ENCODE data around the gene CHTOP.

CHTOP gene

DNA sequence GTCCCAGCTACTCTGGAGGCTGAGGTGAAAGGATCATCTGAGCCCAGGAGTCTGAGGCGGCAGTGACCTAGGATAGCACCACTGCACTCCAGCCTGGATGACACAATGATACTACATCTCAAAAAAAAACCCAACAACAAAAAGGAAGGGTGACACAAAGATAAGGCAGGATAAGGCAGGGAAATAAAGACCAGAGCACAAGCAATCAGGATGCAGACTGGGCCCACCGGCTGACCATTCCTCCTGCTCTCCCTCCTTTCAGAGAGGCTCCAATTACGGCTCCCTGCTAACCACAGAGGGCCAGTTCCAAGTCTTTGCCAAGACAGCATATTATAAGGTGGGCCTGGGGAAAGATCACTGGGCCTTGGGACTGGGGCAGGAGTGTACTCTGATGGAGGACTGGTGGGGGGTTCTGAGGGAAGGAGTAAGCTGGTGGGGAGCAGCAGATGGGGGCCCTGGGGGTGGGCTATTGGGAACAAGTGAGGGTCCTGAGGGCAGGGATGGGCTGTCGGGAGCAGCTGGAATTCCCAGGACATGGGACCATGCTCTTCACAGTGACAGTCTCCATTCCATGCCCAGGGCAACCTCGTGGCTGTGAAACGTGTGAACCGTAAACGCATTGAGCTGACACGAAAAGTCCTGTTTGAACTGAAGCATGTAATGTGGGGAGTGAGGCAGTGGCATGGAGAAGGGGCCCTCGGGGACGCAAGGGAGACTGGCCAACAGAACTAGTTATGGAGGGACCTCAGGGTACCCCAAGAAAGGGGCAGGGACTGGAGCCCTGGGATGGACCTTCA lies 51.9 kb downstream of the CHTOP start:
- no peak for DNase-seq

DNA sequence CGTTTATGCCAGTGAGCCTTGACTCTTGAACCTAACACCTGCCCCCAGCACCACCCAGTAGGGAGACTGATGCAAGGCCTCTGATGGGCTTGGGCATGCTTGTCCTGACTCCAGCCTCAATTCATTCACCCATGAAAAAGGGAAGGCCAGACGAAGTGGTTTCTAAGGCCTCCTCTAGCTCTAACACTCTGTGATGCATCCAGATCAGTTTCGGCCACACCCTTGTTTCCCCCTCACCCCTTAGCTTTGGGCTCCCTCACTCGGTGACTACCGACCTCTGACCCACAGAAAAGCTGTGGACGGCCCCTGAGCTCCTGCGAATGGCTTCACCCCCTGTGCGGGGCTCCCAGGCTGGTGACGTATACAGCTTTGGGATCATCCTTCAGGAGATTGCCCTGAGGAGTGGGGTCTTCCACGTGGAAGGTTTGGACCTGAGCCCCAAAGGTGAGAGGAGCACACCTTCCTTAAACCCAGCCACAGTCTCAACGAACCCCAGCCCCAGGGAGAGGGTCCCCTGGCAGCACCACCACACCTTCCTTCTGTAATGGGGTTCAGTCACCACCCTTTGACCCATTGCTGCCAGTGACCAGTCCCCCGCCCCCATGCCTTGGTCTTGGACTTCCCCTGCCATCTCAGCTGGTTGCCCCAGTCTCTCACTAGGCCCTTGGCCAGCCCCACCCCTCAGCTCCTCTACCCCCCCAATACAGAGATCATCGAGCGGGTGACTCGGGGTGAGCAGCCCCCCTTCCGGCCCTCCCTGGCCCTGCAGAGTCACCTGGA lies 53.7 kb downstream of the CHTOP start:
- DNase-seq: no peak

DNA sequence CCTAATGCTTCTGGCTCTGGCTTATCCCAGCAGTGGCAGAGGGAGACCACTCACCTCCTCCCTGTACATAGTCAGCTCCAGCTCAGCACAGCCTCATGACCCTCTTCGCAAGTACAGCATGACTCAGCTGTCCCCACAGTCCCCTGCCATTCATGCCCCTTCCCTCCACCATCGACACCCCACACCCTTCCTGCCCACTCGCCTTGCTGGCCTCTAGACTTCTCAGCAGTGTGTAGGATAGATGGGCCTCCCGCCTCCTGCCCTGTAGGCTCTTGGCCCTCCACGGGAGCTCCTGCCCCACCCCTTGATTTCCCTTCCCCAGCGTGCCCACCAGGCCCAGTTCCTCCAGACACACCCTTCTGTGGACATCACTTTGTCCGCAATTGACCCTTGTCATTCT lies 54.4 kb downstream of the CHTOP start:
- no peak for DNase-seq

DNA sequence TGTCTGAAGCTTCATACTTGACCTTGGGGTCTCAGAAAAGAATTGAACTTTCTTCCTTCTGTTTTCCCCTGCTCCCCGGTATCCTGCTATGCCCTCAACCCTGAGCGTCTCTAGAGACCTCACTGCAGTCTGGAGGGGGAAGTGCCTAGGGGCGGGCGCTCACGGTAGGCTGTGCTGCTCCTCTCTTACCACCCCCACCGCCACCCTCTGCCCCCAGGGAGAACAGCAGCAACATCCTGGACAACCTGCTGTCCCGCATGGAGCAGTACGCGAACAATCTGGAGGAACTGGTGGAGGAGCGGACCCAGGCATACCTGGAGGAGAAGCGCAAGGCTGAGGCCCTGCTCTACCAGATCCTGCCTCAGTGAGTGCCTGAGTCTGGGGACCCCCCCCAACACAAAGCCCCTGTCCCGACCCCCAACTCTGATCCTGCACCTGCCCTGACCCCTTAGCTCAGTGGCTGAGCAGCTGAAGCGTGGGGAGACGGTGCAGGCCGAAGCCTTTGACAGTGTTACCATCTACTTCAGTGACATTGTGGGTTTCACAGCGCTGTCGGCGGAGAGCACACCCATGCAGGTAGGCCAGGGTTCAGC lies 55.0 kb downstream of the CHTOP start:
- no peak for DNase-seq

DNA sequence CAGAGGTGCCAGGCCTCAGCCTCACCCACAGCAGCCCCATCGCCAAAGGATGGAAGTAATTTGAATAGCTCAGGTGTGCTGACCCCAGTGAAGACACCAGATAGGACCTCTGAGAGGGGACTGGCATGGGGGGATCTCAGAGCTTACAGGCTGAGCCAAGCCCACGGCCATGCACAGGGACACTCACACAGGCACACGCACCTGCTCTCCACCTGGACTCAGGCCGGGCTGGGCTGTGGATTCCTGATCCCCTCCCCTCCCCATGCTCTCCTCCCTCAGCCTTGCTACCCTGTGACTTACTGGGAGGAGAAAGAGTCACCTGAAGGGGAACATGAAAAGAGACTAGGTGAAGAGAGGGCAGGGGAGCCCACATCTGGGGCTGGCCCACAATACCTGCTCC lies 59.6 kb downstream of the CHTOP start:
- DNase-seq: no peak
